T-cell (primary cell): ENCODE measurements around the gene RALBP1. TPM values are rescaled to one million over a fixed set of nuclear protein-coding genes. Genes with fewer than 3 reads are reported as not detected.
A peak's percentile ranks its signal among the peaks of the same experiment; 100 is the strongest.
"Not testable (repeated sequence)": the region's sequence is repeated elsewhere in the genome, so short reads cannot be mapped to it uniquely, and the experiment has no call there.

Experiments used
- ATAC-seq, 4 experiments: fragments of 200-7000 bp in 3 of 4; fragments of 150-1000 bp in 1 of 4; cut with Tn5 transposase; replicated peaks in 1 of 4; 1 replicate in 3 of 4; 2 replicates in 1 of 4; pipeline ENCODE4 v1.10.0; 2021; ENCODE audit warnings: moderate library complexity in 3 of 4, mild to moderate bottlenecking in 2 of 4, moderate number of reproducible peaks in 1 of 4
- CTCF ChIA-PET, 2 donors: fragments of 300-600 bp; sonication (Branson Sonifier 250); formaldehyde crosslinking; loops; one replicate each; lab custom pipeline; 2022; ENCODE audit warnings: antibody characterized with exemption in 2 of 2; lab: Charles Lee
- POLR2A ChIA-PET, 2 donors: fragments of 300-600 bp; sonication (Branson Sonifier 250); formaldehyde crosslinking; loops; one replicate each; lab custom pipeline; 2022; ENCODE audit warnings: antibody characterized with exemption in 2 of 2; lab: Charles Lee
- DNase-seq, 35 experiments: peaks; one replicate each; pipeline versions ENCODE4 v3.0.0 to v3.0.0-alpha.2; 2013 to 2023
- H3K27ac ChIP-seq: one replicate; pipeline ENCODE4 v1.5.1; 2013; ENCODE audit warnings: low read length
- H3K27me3 ChIP-seq, 2 experiments: replicated peaks in 1 of 2; 1 replicate in 1 of 2; 2 replicates in 1 of 2; pipeline versions ENCODE4 v1.6.1 to v1.7.0; 2013; ENCODE audit warnings: low read length in 1 of 2, mixed read lengths in 1 of 2; ENCODE audit not compliant: control insufficient read depth in 2 of 2, insufficient read depth in 2 of 2; ENCODE audit errors: extremely low read depth in 1 of 2
- H3K36me3 ChIP-seq, 2 donors: 1 replicate in 1 of 2; 2 replicates in 1 of 2; pipeline versions ENCODE4 v1.6.1 to v1.7.0; 2013; ENCODE audit warnings: low read length in 1 of 2; ENCODE audit not compliant: control insufficient read depth in 2 of 2, insufficient read depth in 1 of 2; ENCODE audit errors: extremely low read depth in 1 of 2
- H3K4me1 ChIP-seq, 2 experiments: 1 replicate in 1 of 2; 2 replicates in 1 of 2; pipeline versions ENCODE4 v1.6.1 to v1.7.0; 2013; ENCODE audit warnings: low read length in 2 of 2, mixed read lengths in 1 of 2; ENCODE audit not compliant: insufficient read depth in 2 of 2, control insufficient read depth in 1 of 2; ENCODE audit errors: extremely low read depth in 1 of 2
- H3K4me3 ChIP-seq, 2 donors: 1 replicate in 1 of 2; 2 replicates in 1 of 2; pipeline versions ENCODE4 v1.5.1 to v1.7.0; 2013; ENCODE audit warnings: mild to moderate bottlenecking in 2 of 2, low read length in 1 of 2, moderate library complexity in 1 of 2; ENCODE audit not compliant: control insufficient read depth in 1 of 2; ENCODE audit errors: extremely low read depth in 1 of 2
- H3K9me3 ChIP-seq: 2 replicates; pipeline ENCODE4 v1.7.0; 2013
- H3K27ac Mint-ChIP-seq, 2 donors: one replicate each; pipeline ENCODE4 v1.8.0; 2020 to 2021; ENCODE audit warnings: mild to moderate bottlenecking in 2 of 2, mixed read lengths in 2 of 2
- H3K27me3 Mint-ChIP-seq, 2 donors: one replicate each; pipeline ENCODE4 v1.8.0; 2021 to 2022; ENCODE audit warnings: mixed read lengths in 2 of 2
- H3K36me3 Mint-ChIP-seq: one replicate; pipeline ENCODE4 v1.8.0; 2021; ENCODE audit warnings: mixed read lengths
- H3K4me1 Mint-ChIP-seq, 3 donors: one replicate each; pipeline ENCODE4 v1.8.0; 2020 to 2022; ENCODE audit warnings: mixed read lengths in 3 of 3, mild to moderate bottlenecking in 1 of 3
- H3K4me3 Mint-ChIP-seq, 3 donors: one replicate each; pipeline ENCODE4 v1.8.0; 2020 to 2022; ENCODE audit warnings: mild to moderate bottlenecking in 3 of 3, mixed read lengths in 3 of 3, moderate library complexity in 3 of 3
- H3K9me3 Mint-ChIP-seq, 3 donors: one replicate each; pipeline ENCODE4 v1.8.0; 2020 to 2022; ENCODE audit warnings: mixed read lengths in 3 of 3
- WGBS: methylation state at CpG from one replicate; pipeline ENCODE4 v1.1.5; 2013; ENCODE audit warnings: missing lambda C conversion rate; ENCODE audit not compliant: insufficient coverage; 5-methylcytosine and 5-hydroxymethylcytosine counted together
- total RNA-seq, 35 experiments: library from RNA in 6 of 35; stranded (reverse) in 6 of 35; fragments of 120-200 nt in 1 of 35; gene quantifications; one replicate each; pipeline versions ENCODE4 v1.2.1 to v1.2.4 and lab custom pipeline; 2013 to 2026

The RALBP1 gene
- total RNA-seq (10 to 100 TPM; 21.6 to 42.7 (median 41.5) TPM), total RNA-seq (lab: John Stamatoyannopoulos, UW) (26.4 to 122 (median 60.2) reads per million in 29 experiments)
- total RNA-seq (2013): 43.5 TPM

DNA sequence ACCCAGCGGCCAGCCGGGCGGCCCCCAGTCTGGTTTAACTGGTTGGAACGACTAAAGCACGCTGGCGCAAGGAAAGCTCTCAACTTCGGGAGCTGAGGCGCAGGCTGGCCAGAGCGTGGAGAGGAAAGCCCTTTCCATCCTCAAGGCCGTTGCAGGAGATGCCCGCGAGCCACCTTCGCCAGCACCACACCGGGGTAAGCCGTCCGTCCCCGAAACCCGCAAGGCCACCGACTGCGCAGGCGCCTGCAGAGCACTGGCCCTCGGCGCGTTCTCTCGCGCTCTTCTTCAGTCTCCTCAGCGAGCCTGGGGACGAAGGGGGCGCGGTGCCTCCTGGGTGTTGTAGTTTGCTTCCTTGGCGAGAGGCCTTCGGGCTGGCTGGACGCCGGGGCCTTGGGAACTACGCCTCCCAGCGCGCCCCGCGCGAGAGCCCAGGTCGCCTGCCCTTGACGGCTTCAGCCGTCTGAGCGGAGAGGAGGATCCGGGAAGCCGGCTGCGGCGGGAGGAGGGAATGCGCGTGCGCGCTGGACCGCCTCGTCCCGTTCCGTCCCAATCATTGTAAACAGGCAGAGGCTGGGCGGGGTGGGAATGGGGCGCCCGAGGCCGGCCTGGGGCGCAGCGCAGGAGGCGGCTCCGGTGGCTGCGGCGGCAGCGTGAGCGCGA is at the start of gene RALBP1:
TSS of gene RALBP1 (plus strand) at position 531 of the 660 bp plus-strand sequence. CDS start 37,533 bp downstream, outside the sequence.
- ChIA-PET CTCF (interaction anchor here in 1 of 2 donors (1.1 kb wide), 1 partner anchor 12 kb away, joined by 3 read pairs; no protein-coding TSS in a partner anchor), POLR2A (no interaction called here)
- Mint-ChIP-seq H3K4me1 (peaks cover 26 to 27% (median 26%) of the 10 kb centered on the region in 3 donors), H3K4me3 (peak within 1 kb of the TSS; percentile 96 to 98 (median 97)), H3K36me3 (peaks cover 16% of the 10 kb centered on the region), H3K27me3 (peaks cover 7 to 12% of the 10 kb centered on the region in 2 donors), H3K9me3 (peaks cover 0 to under 1% (median 0%) of the 10 kb centered on the region in 3 donors), H3K27ac (peak within 1 kb of the TSS; percentile 91 to 93)
- Histone ChIP-seq H3K4me1 (peaks cover 9 to 21% of the 10 kb centered on the region in 2 experiments), H3K36me3 (peaks cover 0 to 2% of the 10 kb centered on the region in 2 donors), H3K27me3 (peaks cover 0 to 9% of the 10 kb centered on the region in 2 experiments), H3K27ac (peak within 1 kb of the TSS; percentile 71), H3K9me3 (no peaks in the 10 kb centered on the region), H3K4me3 (peak within 1 kb of the TSS; percentile 68 to 88)
- ATAC-seq (peak; percentile 97 to 99 (median 97)), DNase-seq (peak; percentile 92 to 99 (median 97))
- under 1% methylated on average over 68 of the region's 69 CpGs for WGBS

GRCh38 chr18:9426753-9427152 is 48.6 kb upstream of the RALBP1 start:
- Histone ChIP-seq H3K9me3 (no peaks in the 10 kb centered on the region), H3K4me3 (no peak overlapping the region), H3K36me3 (no peaks in the 10 kb centered on the region), H3K27me3 (peaks cover 0 to 1% of the 10 kb centered on the region in 2 experiments), H3K27ac (no peak overlapping the region), H3K4me1 (no peaks in the 10 kb centered on the region)
- no peak overlapping the region for H3K27ac Mint-ChIP-seq
- ChIA-PET POLR2A (no interaction called here), CTCF (no interaction called here)
- peaks cover 3 to 6% of the 10 kb centered on the region in 2 donors for H3K27me3 Mint-ChIP-seq
- 98% methylated on average over 7 of the region's 7 CpGs for WGBS
- no peak overlapping the region for H3K4me3 Mint-ChIP-seq
- no peak for ATAC-seq
- no peaks in the 10 kb centered on the region for H3K9me3 Mint-ChIP-seq
- H3K36me3 Mint-ChIP-seq: no peaks in the 10 kb centered on the region
- DNase-seq: no peak
- H3K4me1 Mint-ChIP-seq: no peaks in the 10 kb centered on the region

- Mint-ChIP-seq H3K27ac (no peak overlapping the region), H3K27me3 (peaks cover 5 to 7% of the 10 kb centered on the region in 2 donors), H3K4me1 (peaks cover under 1 to 1% (median under 1%) of the 10 kb centered on the region in 3 donors), H3K36me3 (no peaks in the 10 kb centered on the region), H3K4me3 (no peak overlapping the region), H3K9me3 (no peaks in the 10 kb centered on the region)
- POLR2A ChIA-PET: no interaction called here
- CTCF ChIA-PET: no interaction called here
- no peaks in the 10 kb centered on the region for H3K36me3 ChIP-seq
- no peak for DNase-seq
- no peaks in the 10 kb centered on the region for H3K9me3 ChIP-seq
- no peaks in the 10 kb centered on the region for H3K4me1 ChIP-seq
- peaks cover 0 to 2% of the 10 kb centered on the region in 2 experiments for H3K27me3 ChIP-seq
- no peak overlapping the region for H3K4me3 ChIP-seq
- no peak overlapping the region for H3K27ac ChIP-seq
- ATAC-seq: no peak
- WGBS: 65% methylated on average over 5 of the region's 11 CpGs
Observed at GRCh38 chr18:9428301-9428706, 47.0 kb upstream of the RALBP1 start.

DNA sequence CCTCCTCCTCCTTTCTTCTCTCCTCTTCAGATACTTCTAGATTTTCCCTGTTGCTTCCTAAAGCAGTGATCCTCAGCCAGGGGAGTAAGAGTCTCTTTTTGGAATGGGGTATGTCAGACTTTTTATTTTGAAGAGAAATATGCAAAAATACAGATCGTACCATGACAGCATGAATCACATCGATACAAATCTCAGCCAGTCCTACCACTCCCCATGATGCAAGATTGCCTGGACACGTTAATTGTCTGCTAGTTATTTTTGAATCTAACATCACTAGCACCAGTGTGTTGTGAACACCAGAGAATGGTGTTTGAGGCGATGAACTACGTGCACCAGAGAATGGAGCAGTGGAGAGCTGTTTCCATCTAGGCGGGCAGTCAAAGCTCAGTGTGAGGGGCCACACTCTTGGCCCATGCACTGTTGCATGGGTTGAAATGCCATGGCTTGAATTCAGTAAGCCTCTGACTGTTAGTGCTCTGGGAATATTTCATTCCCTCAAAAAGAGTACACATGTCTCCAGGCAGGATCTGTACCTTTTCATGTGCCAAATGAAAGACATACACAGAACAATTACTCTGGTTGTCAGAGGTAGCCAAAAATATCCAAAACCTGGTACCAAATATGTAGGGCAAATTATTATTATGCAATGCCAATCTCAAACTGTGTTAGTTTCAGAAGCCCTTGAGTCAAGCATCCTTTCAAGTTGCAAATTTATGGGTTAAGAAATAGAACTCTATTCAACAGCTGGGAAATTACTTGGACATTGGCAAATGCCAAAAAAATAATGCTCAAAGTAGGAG is 46.3 kb upstream of the RALBP1 start:
- ATAC-seq (no peak), DNase-seq (no peak)
- H3K27ac Mint-ChIP-seq: no peak overlapping the region
- H3K36me3 Mint-ChIP-seq: no peaks in the 10 kb centered on the region
- Histone ChIP-seq H3K36me3 (no peaks in the 10 kb centered on the region), H3K4me1 (no peaks in the 10 kb centered on the region), H3K9me3 (no peaks in the 10 kb centered on the region), H3K27me3 (peaks cover 0 to 2% of the 10 kb centered on the region in 2 experiments), H3K4me3 (no peak overlapping the region), H3K27ac (no peak overlapping the region)
- H3K27me3 Mint-ChIP-seq: peaks cover 10 to 12% of the 10 kb centered on the region in 2 donors
- ChIA-PET POLR2A (no interaction called here), CTCF (no interaction called here)
- WGBS: 83% methylated on average over 2 of the region's 6 CpGs
- no peaks in the 10 kb centered on the region for H3K9me3 Mint-ChIP-seq
- no peak overlapping the region for H3K4me3 Mint-ChIP-seq
- peaks cover 4 to 7% (median 6%) of the 10 kb centered on the region in 3 donors for H3K4me1 Mint-ChIP-seq

DNA sequence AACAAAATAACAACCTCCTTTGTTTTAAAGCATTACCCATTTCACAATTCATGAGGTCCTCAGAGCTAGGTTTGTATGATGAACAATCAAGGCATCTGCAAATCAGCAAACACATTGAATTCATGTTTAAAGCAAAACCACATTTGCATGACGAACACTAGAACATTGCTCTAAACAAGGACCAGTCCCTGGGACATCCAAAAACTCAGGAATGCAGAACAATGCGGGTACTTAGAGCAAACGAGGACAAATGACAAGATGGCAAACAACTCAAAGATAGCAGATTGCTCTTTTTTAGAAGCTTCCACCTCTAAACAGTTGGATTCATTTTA is 45.7 kb upstream of the RALBP1 start:
- Histone ChIP-seq H3K9me3 (no peaks in the 10 kb centered on the region), H3K36me3 (no peaks in the 10 kb centered on the region), H3K4me3 (no peak overlapping the region), H3K4me1 (no peaks in the 10 kb centered on the region), H3K27me3 (peaks cover 0 to 6% of the 10 kb centered on the region in 2 experiments), H3K27ac (no peak overlapping the region)
- Mint-ChIP-seq H3K9me3 (no peaks in the 10 kb centered on the region), H3K27me3 (peaks cover 12 to 13% of the 10 kb centered on the region in 2 donors), H3K36me3 (no peaks in the 10 kb centered on the region), H3K4me1 (peaks cover 4 to 7% (median 6%) of the 10 kb centered on the region in 3 donors), H3K27ac (no peak overlapping the region), H3K4me3 (no peak overlapping the region)
- ATAC-seq (no peak), DNase-seq (no peak)
- ChIA-PET CTCF (no interaction called here), POLR2A (no interaction called here)
- no CpG with 5 or more reads among the region's 3 CpGs for WGBS

- POLR2A ChIA-PET, H3K4me3 Mint-ChIP-seq, CTCF ChIA-PET, DNase-seq, H3K4me1 ChIP-seq, H3K4me1 Mint-ChIP-seq, H3K27ac ChIP-seq, H3K27me3 ChIP-seq, ATAC-seq, H3K9me3 Mint-ChIP-seq, H3K4me3 ChIP-seq, H3K36me3 Mint-ChIP-seq, H3K9me3 ChIP-seq, H3K27ac Mint-ChIP-seq, H3K36me3 ChIP-seq: not testable (repeated sequence)
- no CpG with 5 or more reads among the region's 22 CpGs for WGBS
- peaks cover 12 to 13% of the 10 kb centered on the region in 2 donors for H3K27me3 Mint-ChIP-seq
Observed at GRCh38 chr18:9430315-9430714, 45.0 kb upstream of the RALBP1 start.
